SK-N-SH treated with all-trans-retinoic acid at 6 μM for 48 hours (cell line): ENCODE results near the gene AK1.

Source experiments
- ARNTL ChIP-seq: fragments of 450-650 bp; formaldehyde crosslinking; IDR thresholded peaks from 2 replicates; pipeline ENCODE4 v1.5.0; 2020; ENCODE audit warnings: low read depth, mild to moderate bottlenecking, moderate library complexity, borderline replicate concordance
- BACH2 ChIP-seq: fragments of 250-450 bp; sonication (Bioruptor Pico); IDR thresholded peaks from 2 replicates; pipeline ENCODE4 v1.9.0; 2021; ENCODE audit warnings: mild to moderate bottlenecking, borderline replicate concordance
- CREB5 ChIP-seq: fragments of 250-450 bp; sonication (Bioruptor Pico); IDR thresholded peaks from 2 replicates; pipeline ENCODE4 v1.5.1; 2020; ENCODE audit warnings: low read depth, mild to moderate bottlenecking, moderate library complexity
- CSRNP3 ChIP-seq: fragments of 250-450 bp; sonication (Bioruptor Pico); IDR thresholded peaks from 2 replicates; pipeline ENCODE4 v1.5.1; 2021; ENCODE audit warnings: mild to moderate bottlenecking, moderate library complexity
- GLIS3 ChIP-seq: fragments of 250-450 bp; sonication (Bioruptor Pico); IDR thresholded peaks from 2 replicates; pipeline ENCODE4 v1.5.0; 2020; ENCODE audit warnings: mild to moderate bottlenecking, moderate library complexity
- OSR1 ChIP-seq: fragments of 250-450 bp; sonication (Bioruptor Pico); IDR thresholded peaks from 2 replicates; pipeline ENCODE4 v1.8.0; 2022; ENCODE audit warnings: moderate library complexity, mild to moderate bottlenecking, inconsistent platforms
- PATZ1 ChIP-seq: fragments of 250-450 bp; sonication (Bioruptor Pico); IDR thresholded peaks from 2 replicates; pipeline ENCODE4 v1.8.0; 2020; ENCODE audit warnings: mild to moderate bottlenecking, moderate library complexity, borderline replicate concordance
- RARB ChIP-seq: fragments of 250-450 bp; sonication (Bioruptor Pico); IDR thresholded peaks from 2 replicates; pipeline ENCODE4 v1.8.0; 2021; ENCODE audit warnings: mild to moderate bottlenecking, moderate library complexity
- TSHZ2 ChIP-seq: fragments of 250-450 bp; sonication (Bioruptor Pico); IDR thresholded peaks from 2 replicates; pipeline ENCODE4 v1.5.0; 2020; ENCODE audit warnings: mild to moderate bottlenecking, moderate library complexity
- ZC3H10 ChIP-seq: fragments of 250-450 bp; sonication (Bioruptor Pico); IDR thresholded peaks from 2 replicates; pipeline ENCODE4 v1.5.1; 2021; ENCODE audit warnings: mild to moderate bottlenecking, moderate library complexity
- ZFP30 ChIP-seq: fragments of 450-650 bp; formaldehyde crosslinking; IDR thresholded peaks from 2 replicates; pipeline ENCODE4 v1.5.0; 2022; ENCODE audit warnings: mild to moderate bottlenecking, moderate library complexity
- ZNF565 ChIP-seq: fragments of 450-650 bp; formaldehyde crosslinking; conservative IDR thresholded peaks from 2 replicates; pipeline ENCODE4 v1.5.0; 2020; ENCODE audit warnings: low read depth, mild to moderate bottlenecking, moderate library complexity

- TF ChIP-seq ZC3H10 (CRISPR knock-in tag): no peak
- TF ChIP-seq ARNTL (CRISPR knock-in tag): no peak
- TF ChIP-seq ZNF565 (CRISPR knock-in tag): no peak
- no peak for TF ChIP-seq CSRNP3 (CRISPR knock-in tag)
- no peak for TF ChIP-seq GLIS3 (CRISPR knock-in tag)
- no peak for TF ChIP-seq OSR1
- no peak for TF ChIP-seq CREB5 (CRISPR knock-in tag)
- 0 out of 2 replicates have a peak, but pooled peaks have one; percentile 20 for TF ChIP-seq TSHZ2 (CRISPR knock-in tag)
- no peak for TF ChIP-seq BACH2
- no peak for TF ChIP-seq PATZ1 (CRISPR knock-in tag)
- TF ChIP-seq ZFP30 (CRISPR knock-in tag): no peak
- no peak for TF ChIP-seq RARB
Measured at GRCh38 chr9:127858041-127858512, 19.4 kb downstream of the AK1 start.
